GM12878 (cell line): ENCODE results near the gene DOK1. TPM values are rescaled to one million over a fixed set of nuclear protein-coding genes. Genes with fewer than 3 reads are reported as not detected.

Experiments used
- BCL11A ChIP-seq: IDR thresholded peaks from 2 replicates; pipeline ENCODE4 v1.6.1; 2011; ENCODE audit warnings: low read depth, low read length
- CHD2 ChIP-seq: IDR thresholded peaks from 2 replicates; pipeline ENCODE4 v1.6.1; 2011; ENCODE audit warnings: low read depth, low read length, improper control_type of control experiment, borderline replicate concordance
- CHD4 ChIP-seq: fragments of 200-600 bp; sonication (generic); IDR thresholded peaks from 2 replicates; pipeline ENCODE4 v1.6.1; 2016; ENCODE audit warnings: mild to moderate bottlenecking
- CREM ChIP-seq: IDR thresholded peaks from 2 replicates; pipeline ENCODE4 v1.6.1; 2014; ENCODE audit warnings: antibody characterized with exemption, low read depth
- ETV6 ChIP-seq, 2 experiments: fragments of 450-650 bp in 1 of 2; IDR thresholded peaks in 1 of 2; conservative IDR thresholded peaks in 1 of 2; 2 replicates each; pipeline ENCODE4 v1.6.1; 2014; ENCODE audit warnings: antibody characterized with exemption in 1 of 2, borderline replicate concordance in 1 of 2, low read depth in 1 of 2, mild to moderate bottlenecking in 1 of 2, moderate library complexity in 1 of 2
- FOXM1 ChIP-seq: IDR thresholded peaks from 2 replicates; pipeline ENCODE4 v1.6.1; 2012; ENCODE audit warnings: low read depth, mild to moderate bottlenecking, inconsistent platforms, low read length, moderate library complexity
- HDGF ChIP-seq: fragments of 450-650 bp; IDR thresholded peaks from 2 replicates; pipeline ENCODE4 v1.6.1; 2016; ENCODE audit warnings: antibody characterized with exemption
- MEF2B ChIP-seq: fragments of 450-650 bp; IDR thresholded peaks from 2 replicates; pipeline ENCODE4 v1.6.1; 2018; ENCODE audit warnings: mild to moderate bottlenecking, moderate library complexity; ENCODE audit not compliant: partially characterized antibody, poor library complexity, severe bottlenecking
- NFIC ChIP-seq: IDR thresholded peaks from 2 replicates; pipeline ENCODE4 v1.6.1; 2012; ENCODE audit warnings: low read depth, mild to moderate bottlenecking, inconsistent platforms, low read length, moderate library complexity
- POLR2AphosphoS2 ChIP-seq: IDR thresholded peaks from 2 replicates; pipeline ENCODE4 v1.6.1; 2011; ENCODE audit warnings: low read depth, mild to moderate bottlenecking, low read length, improper control_type of control experiment, moderate library complexity
- RFX5 ChIP-seq: IDR thresholded peaks from 2 replicates; pipeline ENCODE4 v1.6.1; 2011; ENCODE audit warnings: low read depth, low read length, improper control_type of control experiment
- SMARCA5 ChIP-seq: fragments of 450-650 bp; IDR thresholded peaks from 2 replicates; pipeline ENCODE4 v1.6.1; 2017; ENCODE audit warnings: mild to moderate bottlenecking
- SPI1 ChIP-seq: IDR thresholded peaks from 2 replicates; pipeline ENCODE4 v1.6.1; 2011; ENCODE audit warnings: low read depth, mild to moderate bottlenecking, low read length, moderate library complexity, borderline replicate concordance; ENCODE audit not compliant: insufficient read depth
- polyA plus RNA-seq, 11 experiments: library from polyadenylated mRNA; depleted of rRNA in 4 of 11; unstranded in 6 of 11; stranded (reverse) in 5 of 11; fragments of >200 nt; fragmentation: Nextera tagmentation in 4 of 11; fragmentation: Illumina TruSeq in 1 of 11; extraction: Ambion mirVana in 4 of 11; extraction: Trizol in 1 of 11; gene quantifications; 1 replicate in 1 of 11; 2 replicates in 10 of 11; pipeline versions ENCODE4 v1.2.1 to v1.2.3, GENCODE V29; 2011 to 2016; ENCODE audit warnings: inconsistent platforms in 2 of 11, missing spikeins in 2 of 11, low read depth in 1 of 11
- total RNA-seq, 4 experiments: library from RNA; depleted of rRNA in 3 of 4; stranded (reverse); fragments of >200 nt in 3 of 4; fragmentation: Illumina TruSeq in 1 of 4; extraction: Trizol in 1 of 4; gene quantifications; 2 replicates each; pipeline versions ENCODE4 v1.2.1 to v1.2.3, GENCODE V29; 2013 to 2021
- TF ChIP-seq, protein P1 (sequence below): fragments of 450-650 bp; IDR thresholded peaks from 2 replicates; pipeline ENCODE4 v1.6.1; 2017; ENCODE audit warnings: low read depth, mild to moderate bottlenecking, moderate library complexity
- TF ChIP-seq, protein P2 (sequence below): fragments of 450-650 bp; IDR thresholded peaks from 2 replicates; pipeline ENCODE4 v1.6.1; 2014; ENCODE audit warnings: mild to moderate bottlenecking
- TF ChIP-seq, protein P3 (sequence below): fragments of 450-650 bp; IDR thresholded peaks from 2 replicates; pipeline ENCODE4 v1.6.1; 2016; ENCODE audit warnings: mild to moderate bottlenecking, moderate library complexity, borderline replicate concordance
- TF ChIP-seq, protein P4 (sequence below): IDR thresholded peaks from 2 replicates; pipeline ENCODE4 v1.6.1; 2012; ENCODE audit warnings: improper control_type of control experiment, low read depth, low read length; ENCODE audit not compliant: insufficient replicate concordance

DOK1 gene
- total and polyA plus RNA-seq, 10 of the 15 experiments (the other 5 are each of a cell fraction or from before 2014, with no cell fraction given) = 1.4 to 104 (median 59.7) TPM

DNA sequence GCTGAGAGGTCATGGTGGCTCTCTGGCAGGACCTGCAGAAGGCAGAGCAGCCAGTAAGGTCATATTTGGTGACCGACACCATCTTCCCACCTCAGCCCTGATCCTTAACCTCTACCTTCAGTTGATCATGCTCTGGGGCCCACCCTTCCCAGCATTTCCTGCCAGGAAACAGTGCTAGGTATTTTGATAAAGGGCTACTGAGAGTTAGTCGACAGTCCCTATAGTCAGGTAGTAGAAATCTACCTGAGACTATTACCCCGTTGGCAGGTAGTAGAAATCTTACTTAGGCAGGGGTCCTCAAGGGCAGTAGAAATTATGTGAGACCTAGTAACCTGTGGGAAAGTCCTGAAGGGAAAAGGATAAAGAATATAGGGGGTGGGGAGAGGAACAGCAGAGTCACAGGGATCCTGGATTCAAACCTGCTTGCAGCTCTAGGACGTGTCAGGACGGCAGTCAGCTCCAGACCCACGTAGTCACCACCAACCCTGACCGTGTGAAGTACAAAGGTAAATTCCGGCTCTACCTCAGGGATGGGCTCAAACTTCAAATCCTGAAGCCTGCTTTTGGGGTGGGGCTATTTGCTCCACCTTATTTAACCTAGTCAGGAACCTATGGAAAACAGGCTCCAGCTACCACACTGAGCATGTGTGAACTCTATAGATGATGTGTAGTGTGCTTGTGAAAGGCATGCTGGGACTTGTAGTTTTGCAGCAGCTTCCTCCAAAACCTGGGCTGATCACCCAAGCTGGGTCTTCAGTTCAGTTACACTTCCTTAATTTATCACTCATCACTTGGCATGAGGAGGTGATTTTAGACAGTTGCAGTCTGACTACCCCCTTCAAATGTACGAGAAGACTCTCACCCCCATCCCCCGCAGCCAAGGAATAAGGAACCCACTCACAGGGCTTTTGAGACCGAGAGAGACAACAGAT lies 28.5 kb upstream of the DOK1 start, which contains the start of gene DQX1 (continued):
- TF ChIP-seq, protein P1, sequence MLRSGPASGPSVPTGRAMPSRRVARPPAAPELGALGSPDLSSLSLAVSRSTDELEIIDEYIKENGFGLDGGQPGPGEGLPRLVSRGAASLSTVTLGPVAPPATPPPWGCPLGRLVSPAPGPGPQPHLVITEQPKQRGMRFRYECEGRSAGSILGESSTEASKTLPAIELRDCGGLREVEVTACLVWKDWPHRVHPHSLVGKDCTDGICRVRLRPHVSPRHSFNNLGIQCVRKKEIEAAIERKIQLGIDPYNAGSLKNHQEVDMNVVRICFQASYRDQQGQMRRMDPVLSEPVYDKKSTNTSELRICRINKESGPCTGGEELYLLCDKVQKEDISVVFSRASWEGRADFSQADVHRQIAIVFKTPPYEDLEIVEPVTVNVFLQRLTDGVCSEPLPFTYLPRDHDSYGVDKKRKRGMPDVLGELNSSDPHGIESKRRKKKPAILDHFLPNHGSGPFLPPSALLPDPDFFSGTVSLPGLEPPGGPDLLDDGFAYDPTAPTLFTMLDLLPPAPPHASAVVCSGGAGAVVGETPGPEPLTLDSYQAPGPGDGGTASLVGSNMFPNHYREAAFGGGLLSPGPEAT = no peak
- TF ChIP-seq HDGF (no peak), SPI1 (peak; percentile 88), BCL11A (no peak), NFIC (no peak), POLR2AphosphoS2 (no peak), CHD4 (no peak), ETV6 (conservative IDR thresholded peaks at IDR 0.05 in 1 of 2, IDR thresholded peaks at IDR 0.05 in 1 of 2; ENCODE audit: borderline replicate concordance in 1 of 2, low read depth in 1 of 2) (no peak), CHD2 (no peak), MEF2B (no peak), SMARCA5 (no peak), FOXM1 (no peak), RFX5 (no peak), CREM (peak; percentile 43; the same call in 1 of the 2 replicates)
- TF ChIP-seq, protein P2, sequence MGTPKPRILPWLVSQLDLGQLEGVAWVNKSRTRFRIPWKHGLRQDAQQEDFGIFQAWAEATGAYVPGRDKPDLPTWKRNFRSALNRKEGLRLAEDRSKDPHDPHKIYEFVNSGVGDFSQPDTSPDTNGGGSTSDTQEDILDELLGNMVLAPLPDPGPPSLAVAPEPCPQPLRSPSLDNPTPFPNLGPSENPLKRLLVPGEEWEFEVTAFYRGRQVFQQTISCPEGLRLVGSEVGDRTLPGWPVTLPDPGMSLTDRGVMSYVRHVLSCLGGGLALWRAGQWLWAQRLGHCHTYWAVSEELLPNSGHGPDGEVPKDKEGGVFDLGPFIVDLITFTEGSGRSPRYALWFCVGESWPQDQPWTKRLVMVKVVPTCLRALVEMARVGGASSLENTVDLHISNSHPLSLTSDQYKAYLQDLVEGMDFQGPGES = no peak
- TF ChIP-seq, protein P3, sequence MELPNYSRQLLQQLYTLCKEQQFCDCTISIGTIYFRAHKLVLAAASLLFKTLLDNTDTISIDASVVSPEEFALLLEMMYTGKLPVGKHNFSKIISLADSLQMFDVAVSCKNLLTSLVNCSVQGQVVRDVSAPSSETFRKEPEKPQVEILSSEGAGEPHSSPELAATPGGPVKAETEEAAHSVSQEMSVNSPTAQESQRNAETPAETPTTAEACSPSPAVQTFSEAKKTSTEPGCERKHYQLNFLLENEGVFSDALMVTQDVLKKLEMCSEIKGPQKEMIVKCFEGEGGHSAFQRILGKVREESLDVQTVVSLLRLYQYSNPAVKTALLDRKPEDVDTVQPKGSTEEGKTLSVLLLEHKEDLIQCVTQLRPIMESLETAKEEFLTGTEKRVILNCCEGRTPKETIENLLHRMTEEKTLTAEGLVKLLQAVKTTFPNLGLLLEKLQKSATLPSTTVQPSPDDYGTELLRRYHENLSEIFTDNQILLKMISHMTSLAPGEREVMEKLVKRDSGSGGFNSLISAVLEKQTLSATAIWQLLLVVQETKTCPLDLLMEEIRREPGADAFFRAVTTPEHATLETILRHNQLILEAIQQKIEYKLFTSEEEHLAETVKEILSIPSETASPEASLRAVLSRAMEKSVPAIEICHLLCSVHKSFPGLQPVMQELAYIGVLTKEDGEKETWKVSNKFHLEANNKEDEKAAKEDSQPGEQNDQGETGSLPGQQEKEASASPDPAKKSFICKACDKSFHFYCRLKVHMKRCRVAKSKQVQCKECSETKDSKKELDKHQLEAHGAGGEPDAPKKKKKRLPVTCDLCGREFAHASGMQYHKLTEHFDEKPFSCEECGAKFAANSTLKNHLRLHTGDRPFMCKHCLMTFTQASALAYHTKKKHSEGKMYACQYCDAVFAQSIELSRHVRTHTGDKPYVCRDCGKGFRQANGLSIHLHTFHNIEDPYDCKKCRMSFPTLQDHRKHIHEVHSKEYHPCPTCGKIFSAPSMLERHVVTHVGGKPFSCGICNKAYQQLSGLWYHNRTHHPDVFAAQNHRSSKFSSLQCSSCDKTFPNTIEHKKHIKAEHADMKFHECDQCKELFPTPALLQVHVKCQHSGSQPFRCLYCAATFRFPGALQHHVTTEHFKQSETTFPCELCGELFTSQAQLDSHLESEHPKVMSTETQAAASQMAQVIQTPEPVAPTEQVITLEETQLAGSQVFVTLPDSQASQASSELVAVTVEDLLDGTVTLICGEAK = no peak
- TF ChIP-seq, protein P4, sequence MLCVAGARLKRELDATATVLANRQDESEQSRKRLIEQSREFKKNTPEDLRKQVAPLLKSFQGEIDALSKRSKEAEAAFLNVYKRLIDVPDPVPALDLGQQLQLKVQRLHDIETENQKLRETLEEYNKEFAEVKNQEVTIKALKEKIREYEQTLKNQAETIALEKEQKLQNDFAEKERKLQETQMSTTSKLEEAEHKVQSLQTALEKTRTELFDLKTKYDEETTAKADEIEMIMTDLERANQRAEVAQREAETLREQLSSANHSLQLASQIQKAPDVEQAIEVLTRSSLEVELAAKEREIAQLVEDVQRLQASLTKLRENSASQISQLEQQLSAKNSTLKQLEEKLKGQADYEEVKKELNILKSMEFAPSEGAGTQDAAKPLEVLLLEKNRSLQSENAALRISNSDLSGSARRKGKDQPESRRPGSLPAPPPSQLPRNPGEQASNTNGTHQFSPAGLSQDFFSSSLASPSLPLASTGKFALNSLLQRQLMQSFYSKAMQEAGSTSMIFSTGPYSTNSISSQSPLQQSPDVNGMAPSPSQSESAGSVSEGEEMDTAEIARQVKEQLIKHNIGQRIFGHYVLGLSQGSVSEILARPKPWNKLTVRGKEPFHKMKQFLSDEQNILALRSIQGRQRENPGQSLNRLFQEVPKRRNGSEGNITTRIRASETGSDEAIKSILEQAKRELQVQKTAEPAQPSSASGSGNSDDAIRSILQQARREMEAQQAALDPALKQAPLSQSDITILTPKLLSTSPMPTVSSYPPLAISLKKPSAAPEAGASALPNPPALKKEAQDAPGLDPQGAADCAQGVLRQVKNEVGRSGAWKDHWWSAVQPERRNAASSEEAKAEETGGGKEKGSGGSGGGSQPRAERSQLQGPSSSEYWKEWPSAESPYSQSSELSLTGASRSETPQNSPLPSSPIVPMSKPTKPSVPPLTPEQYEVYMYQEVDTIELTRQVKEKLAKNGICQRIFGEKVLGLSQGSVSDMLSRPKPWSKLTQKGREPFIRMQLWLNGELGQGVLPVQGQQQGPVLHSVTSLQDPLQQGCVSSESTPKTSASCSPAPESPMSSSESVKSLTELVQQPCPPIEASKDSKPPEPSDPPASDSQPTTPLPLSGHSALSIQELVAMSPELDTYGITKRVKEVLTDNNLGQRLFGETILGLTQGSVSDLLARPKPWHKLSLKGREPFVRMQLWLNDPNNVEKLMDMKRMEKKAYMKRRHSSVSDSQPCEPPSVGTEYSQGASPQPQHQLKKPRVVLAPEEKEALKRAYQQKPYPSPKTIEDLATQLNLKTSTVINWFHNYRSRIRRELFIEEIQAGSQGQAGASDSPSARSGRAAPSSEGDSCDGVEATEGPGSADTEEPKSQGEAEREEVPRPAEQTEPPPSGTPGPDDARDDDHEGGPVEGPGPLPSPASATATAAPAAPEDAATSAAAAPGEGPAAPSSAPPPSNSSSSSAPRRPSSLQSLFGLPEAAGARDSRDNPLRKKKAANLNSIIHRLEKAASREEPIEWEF = no peak
